SU-DHL-6 (cell line): Measurements from ENCODE around the gene FHOD3.

Experiments used
- H2AFZ ChIP-seq: fragments of 200-600 bp; sonication (generic); 2 replicates; pipeline ENCODE4 v1.6.1; 2014; ENCODE audit warnings: low read depth, mild to moderate bottlenecking, moderate library complexity, mixed read lengths, antibody characterized with exemption, low read length; ENCODE audit not compliant: severe bottlenecking
- H3F3A ChIP-seq: fragments of 200-600 bp; shearing (Covaris generic); 2 replicates; pipeline ENCODE4 v1.6.0; 2016; ENCODE audit warnings: antibody characterized with exemption, mild to moderate bottlenecking; ENCODE audit not compliant: insufficient read depth
- H3K27ac ChIP-seq: fragments of 200-600 bp; sonication (generic); 2 replicates; pipeline ENCODE4 v1.5.1; 2016; ENCODE audit warnings: low read depth, mild to moderate bottlenecking, low read length, moderate library complexity, mixed read lengths
- H3K27me3 ChIP-seq: fragments of 200-600 bp; sonication (generic), shearing (Covaris generic); 2 replicates; pipeline ENCODE4 v1.6.0; 2014; ENCODE audit warnings: mild to moderate bottlenecking, low read length
- H3K36me3 ChIP-seq: fragments of 200-600 bp; sonication (generic); 2 replicates; pipeline ENCODE4 v1.6.1; 2014; ENCODE audit warnings: mild to moderate bottlenecking, low read length, mixed read lengths
- H3K4me2 ChIP-seq: fragments of 300-600, 200-600 bp; shearing (Covaris generic), sonication (generic); 2 replicates; pipeline ENCODE4 v1.6.0; 2014; ENCODE audit warnings: low read length, low read depth, mild to moderate bottlenecking; ENCODE audit not compliant: poor library complexity, severe bottlenecking
- H3K4me3 ChIP-seq: fragments of 200-600 bp; sonication (generic); 2 replicates; pipeline ENCODE4 v1.5.1; 2014; ENCODE audit warnings: antibody characterized with exemption, low read length, mild to moderate bottlenecking, mixed read lengths; ENCODE audit not compliant: insufficient read depth, poor library complexity, severe bottlenecking
- H3K79me2 ChIP-seq: fragments of 200-600 bp; sonication (generic); 2 replicates; pipeline ENCODE4 v1.6.1; 2014; ENCODE audit warnings: mild to moderate bottlenecking, low read length, moderate library complexity; ENCODE audit not compliant: insufficient read depth
- H3K9ac ChIP-seq: fragments of 200-600 bp; sonication (generic); 2 replicates; pipeline ENCODE4 v1.7.0; 2014; ENCODE audit warnings: mild to moderate bottlenecking, low read length
- H3K9me2 ChIP-seq: fragments of 200-600 bp; sonication (generic); replicated peaks from 2 replicates; pipeline ENCODE4 v1.6.1; 2014; ENCODE audit warnings: low read length; ENCODE audit not compliant: insufficient read depth
- H3K9me3 ChIP-seq: fragments of 200-600 bp; sonication (generic); 2 replicates; pipeline ENCODE4 v1.6.1; 2014; ENCODE audit warnings: low read length, mixed read lengths; ENCODE audit not compliant: insufficient read depth
- H4K20me1 ChIP-seq: fragments of 200-600 bp; sonication (generic); 2 replicates; pipeline ENCODE4 v1.6.1; 2014; ENCODE audit warnings: low read depth, mild to moderate bottlenecking, antibody characterized with exemption, low read length, moderate library complexity, mixed read lengths
- EZH2phosphoT487 ChIP-seq: fragments of 200-600 bp; sonication (generic), shearing (Covaris generic); conservative IDR thresholded peaks from 2 replicates; pipeline ENCODE4 v1.6.1; 2018; ENCODE audit warnings: mild to moderate bottlenecking, antibody characterized with exemption, low read length, moderate library complexity, mixed read lengths
- TF ChIP-seq, protein P1 (sequence below): fragments of 200-600 bp; sonication (generic); IDR thresholded peaks from one replicate; pipeline ENCODE4 v1.5.1; 2017; ENCODE audit warnings: antibody characterized with exemption, mild to moderate bottlenecking, low read length, moderate library complexity; ENCODE audit not compliant: insufficient read depth, poor library complexity, severe bottlenecking

Gene FHOD3

DNA sequence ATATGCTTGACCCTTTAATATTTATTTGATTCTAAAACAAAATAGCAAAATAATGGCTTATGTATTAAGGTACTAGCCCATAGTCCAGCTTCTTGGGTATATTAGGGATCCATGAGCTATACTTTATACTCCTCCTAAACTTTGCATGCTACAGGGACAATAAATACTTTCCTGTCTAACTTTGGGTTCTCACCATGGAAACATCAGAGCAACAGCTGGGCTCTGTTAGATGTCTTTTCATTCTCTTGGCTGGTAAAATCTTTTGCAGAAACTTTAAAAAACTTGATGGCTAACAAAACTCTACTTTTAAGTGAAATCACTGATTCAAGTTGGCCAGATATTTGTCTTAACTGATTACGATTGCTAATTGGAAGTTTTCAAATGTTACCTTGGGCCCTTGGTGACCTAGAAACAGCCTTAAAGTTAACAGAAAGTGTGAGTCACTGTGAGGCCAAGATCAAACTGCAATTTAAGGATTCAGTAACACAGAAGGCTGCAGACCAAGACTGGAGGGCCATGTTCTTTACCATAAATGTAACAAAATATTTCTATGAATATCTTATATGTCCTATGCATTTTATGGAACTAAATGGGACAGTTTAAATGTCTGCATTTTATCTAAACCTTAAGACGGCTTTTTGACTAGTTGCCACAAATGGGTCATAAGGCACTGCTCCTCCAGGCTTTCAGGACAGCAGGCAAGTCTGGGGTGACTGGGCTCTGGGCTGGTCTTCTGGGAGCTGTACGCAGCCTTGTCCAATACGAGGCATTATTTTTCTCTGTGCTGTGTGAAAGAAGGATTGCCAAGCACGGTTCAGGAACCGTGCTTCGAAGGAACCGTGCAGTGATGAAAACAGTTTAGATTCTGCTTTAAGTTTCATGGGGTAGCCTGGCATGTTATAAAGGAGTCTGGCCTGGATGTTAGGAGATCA lies 342.8 kb downstream of the FHOD3 start:
- TF ChIP-seq EZH2phosphoT487 = no peak
- TF ChIP-seq, protein P1, sequence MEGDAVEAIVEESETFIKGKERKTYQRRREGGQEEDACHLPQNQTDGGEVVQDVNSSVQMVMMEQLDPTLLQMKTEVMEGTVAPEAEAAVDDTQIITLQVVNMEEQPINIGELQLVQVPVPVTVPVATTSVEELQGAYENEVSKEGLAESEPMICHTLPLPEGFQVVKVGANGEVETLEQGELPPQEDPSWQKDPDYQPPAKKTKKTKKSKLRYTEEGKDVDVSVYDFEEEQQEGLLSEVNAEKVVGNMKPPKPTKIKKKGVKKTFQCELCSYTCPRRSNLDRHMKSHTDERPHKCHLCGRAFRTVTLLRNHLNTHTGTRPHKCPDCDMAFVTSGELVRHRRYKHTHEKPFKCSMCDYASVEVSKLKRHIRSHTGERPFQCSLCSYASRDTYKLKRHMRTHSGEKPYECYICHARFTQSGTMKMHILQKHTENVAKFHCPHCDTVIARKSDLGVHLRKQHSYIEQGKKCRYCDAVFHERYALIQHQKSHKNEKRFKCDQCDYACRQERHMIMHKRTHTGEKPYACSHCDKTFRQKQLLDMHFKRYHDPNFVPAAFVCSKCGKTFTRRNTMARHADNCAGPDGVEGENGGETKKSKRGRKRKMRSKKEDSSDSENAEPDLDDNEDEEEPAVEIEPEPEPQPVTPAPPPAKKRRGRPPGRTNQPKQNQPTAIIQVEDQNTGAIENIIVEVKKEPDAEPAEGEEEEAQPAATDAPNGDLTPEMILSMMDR = no peak
- H3K4me2 ChIP-seq = no peak overlapping the region
- H3K79me2 ChIP-seq = no peaks in the 10 kb centered on the region
- no peaks in the 10 kb centered on the region for H3K27me3 ChIP-seq
- H3K9me2 ChIP-seq = no peaks in the 10 kb centered on the region
- H3K9ac ChIP-seq = no peak overlapping the region
- H3K4me3 ChIP-seq = no peak overlapping the region
- H3K27ac ChIP-seq = no peak overlapping the region
- no peaks in the 10 kb centered on the region for H3K36me3 ChIP-seq
- H4K20me1 ChIP-seq = no peaks in the 10 kb centered on the region
- no peak overlapping the region for H2AFZ ChIP-seq
- no peaks in the 10 kb centered on the region for H3K9me3 ChIP-seq
- H3F3A ChIP-seq = no peaks in the 10 kb centered on the region

DNA sequence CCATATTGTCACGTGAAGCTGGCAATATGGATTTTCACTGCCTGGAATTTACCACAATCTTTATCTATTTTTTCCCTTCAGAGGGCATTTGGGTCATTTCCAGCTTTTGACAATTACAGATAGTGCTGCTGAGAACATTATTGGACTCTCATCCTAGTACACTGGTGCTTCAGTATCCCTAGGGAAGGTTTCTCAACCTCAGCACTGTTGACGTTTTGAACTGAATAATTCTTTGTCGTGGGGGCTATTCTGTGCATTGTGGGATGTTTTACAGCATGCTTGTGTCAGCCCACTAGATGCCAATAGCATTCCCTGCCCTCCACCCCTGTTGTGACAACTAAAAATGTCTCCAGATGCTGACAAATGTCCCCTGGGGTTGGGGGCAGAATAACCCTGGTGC lies 345.5 kb downstream of the FHOD3 start:
- TF ChIP-seq EZH2phosphoT487 = no peak
- TF ChIP-seq, protein P1 = no peak
- Histone ChIP-seq H3K27ac (no peak overlapping the region), H3F3A (no peaks in the 10 kb centered on the region), H3K9me2 (no peaks in the 10 kb centered on the region), H3K9me3 (no peaks in the 10 kb centered on the region), H2AFZ (no peak overlapping the region), H3K36me3 (no peaks in the 10 kb centered on the region), H3K79me2 (no peaks in the 10 kb centered on the region), H4K20me1 (no peaks in the 10 kb centered on the region), H3K27me3 (no peaks in the 10 kb centered on the region), H3K4me3 (no peak overlapping the region), H3K9ac (no peak overlapping the region), H3K4me2 (no peak overlapping the region)

DNA sequence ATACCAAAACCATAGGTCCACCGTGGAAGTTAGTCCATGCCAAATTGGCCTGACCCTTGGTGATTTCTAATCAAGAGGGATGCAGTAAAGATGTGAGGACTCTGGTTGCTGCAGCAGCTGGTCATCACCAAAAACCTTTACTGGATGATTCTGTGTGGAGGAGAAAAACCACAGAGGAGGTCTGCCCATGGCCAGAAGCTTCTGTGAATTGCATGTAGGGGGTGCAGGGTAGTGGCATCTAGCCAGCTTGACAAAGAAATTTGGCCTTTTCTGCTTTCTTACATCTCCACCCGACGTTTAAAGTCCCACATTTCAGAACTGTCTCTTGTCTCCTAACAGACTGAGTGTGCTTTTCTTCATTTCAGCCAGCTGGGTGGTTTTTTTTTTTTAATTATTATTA lies 351.3 kb downstream of the FHOD3 start:
- Histone ChIP-seq H4K20me1 (no peaks in the 10 kb centered on the region), H3K27me3 (0 out of 2 replicates have a peak, but pooled peaks cover 2% of the 10 kb centered on the region), H3K9me3 (no peaks in the 10 kb centered on the region), H3K36me3 (no peaks in the 10 kb centered on the region), H3K79me2 (no peaks in the 10 kb centered on the region), H2AFZ (no peak overlapping the region), H3F3A (no peaks in the 10 kb centered on the region), H3K27ac (no peak overlapping the region), H3K4me3 (no peak overlapping the region), H3K9ac (no peak overlapping the region), H3K9me2 (no peaks in the 10 kb centered on the region), H3K4me2 (no peak overlapping the region)
- TF ChIP-seq EZH2phosphoT487 = no peak

DNA sequence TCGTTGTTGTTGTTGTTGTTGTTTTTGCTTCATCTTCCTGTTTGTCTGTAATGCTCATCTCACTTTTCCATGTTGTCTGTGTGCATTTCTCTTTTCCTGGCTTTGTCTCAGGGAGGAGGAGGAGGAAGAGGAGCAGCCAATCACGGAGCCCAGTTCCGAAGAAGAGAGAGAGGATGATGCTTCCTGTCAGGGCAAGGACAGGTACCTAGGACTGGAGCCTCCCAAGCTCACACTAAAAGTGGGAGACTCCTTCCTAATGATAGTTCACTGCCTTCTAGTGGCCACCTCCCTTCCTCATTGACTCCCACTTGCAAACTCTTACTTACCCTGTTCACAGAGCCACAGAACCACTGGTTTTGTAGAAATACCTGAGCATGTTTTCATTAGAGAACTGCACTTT lies 351.7 kb downstream of the FHOD3 start:
- TF ChIP-seq EZH2phosphoT487 = no peak
- TF ChIP-seq, protein P1 = no peak
- H3K9me3 ChIP-seq = no peaks in the 10 kb centered on the region
- no peak overlapping the region for H3K9ac ChIP-seq
- no peaks in the 10 kb centered on the region for H3K79me2 ChIP-seq
- H4K20me1 ChIP-seq = no peaks in the 10 kb centered on the region
- no peaks in the 10 kb centered on the region for H3F3A ChIP-seq
- H2AFZ ChIP-seq = no peak overlapping the region
- no peak overlapping the region for H3K4me3 ChIP-seq
- no peak overlapping the region for H3K27ac ChIP-seq
- H3K36me3 ChIP-seq = no peaks in the 10 kb centered on the region
- H3K27me3 ChIP-seq = 0 out of 2 replicates have a peak, but pooled peaks cover 2% of the 10 kb centered on the region
- no peaks in the 10 kb centered on the region for H3K9me2 ChIP-seq
- H3K4me2 ChIP-seq = no peak overlapping the region
